Astrocyte (in vitro differentiated cells and primary cell): Measurements from ENCODE around the gene ZNF512B. TPM values are rescaled to one million over a fixed set of nuclear protein-coding genes. Genes with fewer than 3 reads are reported as not detected.
"Not testable (repeated sequence)": the region's sequence is repeated elsewhere in the genome, so short reads cannot be mapped to it uniquely, and the experiment has no call there.

Experiments
- DNase-seq: peaks from one replicate; pipeline ENCODE4 v3.0.0-alpha.2; 2010; ENCODE audit warnings: low read depth
- FAIRE-seq: peaks from 2 replicates; lab custom pipeline; 2011; peaks lifted over from hg19 to GRCh38; lab: Jason Lieb, UNC
- H2AFZ ChIP-seq: 2 replicates; pipeline ENCODE4 v1.6.0; 2012; ENCODE audit warnings: low read depth, low read length, inconsistent platforms
- H3K27ac ChIP-seq: 2 replicates; pipeline ENCODE4 v1.5.1; 2011; ENCODE audit warnings: low read depth, low read length, inconsistent platforms
- H3K27me3 ChIP-seq: 2 replicates; pipeline ENCODE4 v1.6.0; 2011; ENCODE audit warnings: low read length, inconsistent platforms; ENCODE audit not compliant: insufficient read depth
- H3K36me3 ChIP-seq: 2 replicates; pipeline ENCODE4 v1.5.1; 2011; ENCODE audit warnings: low read length, inconsistent platforms; ENCODE audit not compliant: insufficient read depth
- H3K4me1 ChIP-seq: 2 replicates; pipeline ENCODE4 v1.5.1; 2011; ENCODE audit warnings: low read length, inconsistent platforms; ENCODE audit not compliant: insufficient read depth
- H3K4me2 ChIP-seq: 2 replicates; pipeline ENCODE4 v1.6.0; 2012; ENCODE audit warnings: low read length, inconsistent platforms
- H3K4me3 ChIP-seq: 2 replicates; pipeline ENCODE4 v1.5.1; 2011; ENCODE audit warnings: low read depth, mild to moderate bottlenecking, low read length, inconsistent platforms; ENCODE audit not compliant: insufficient read depth
- H3K79me2 ChIP-seq: 2 replicates; pipeline ENCODE4 v1.6.0; 2012; ENCODE audit warnings: mild to moderate bottlenecking, low read length, inconsistent platforms; ENCODE audit not compliant: insufficient read depth
- H3K9ac ChIP-seq: 2 replicates; pipeline ENCODE4 v1.6.0; 2012; ENCODE audit warnings: mild to moderate bottlenecking, low read length, inconsistent platforms
- H3K9me3 ChIP-seq: 2 replicates; pipeline ENCODE4 v1.5.1; 2012; ENCODE audit warnings: low read depth, mild to moderate bottlenecking, low read length, inconsistent platforms; ENCODE audit not compliant: insufficient read depth
- H4K20me1 ChIP-seq: 2 replicates; pipeline ENCODE4 v1.6.0; 2012; ENCODE audit warnings: low read length, inconsistent platforms; ENCODE audit not compliant: insufficient read depth
- H3K27ac Mint-ChIP-seq: one replicate; pipeline ENCODE4 v1.8.0; 2021; ENCODE audit warnings: mild to moderate bottlenecking, mixed read lengths; ENCODE audit not compliant: unreplicated experiment
- H3K27me3 Mint-ChIP-seq: one replicate; pipeline ENCODE4 v1.8.0; 2021; ENCODE audit warnings: low read depth, mixed read lengths; ENCODE audit not compliant: unreplicated experiment
- H3K36me3 Mint-ChIP-seq: one replicate; pipeline ENCODE4 v1.8.0; 2021; ENCODE audit warnings: low read depth, mixed read lengths; ENCODE audit not compliant: unreplicated experiment
- H3K4me1 Mint-ChIP-seq: one replicate; pipeline ENCODE4 v1.8.0; 2021; ENCODE audit warnings: low read depth, mixed read lengths; ENCODE audit not compliant: unreplicated experiment
- H3K4me3 Mint-ChIP-seq: one replicate; pipeline ENCODE4 v1.8.0; 2021; ENCODE audit warnings: mild to moderate bottlenecking, moderate library complexity, mixed read lengths; ENCODE audit not compliant: unreplicated experiment
- H3K9me3 Mint-ChIP-seq: one replicate; pipeline ENCODE4 v1.8.0; 2021; ENCODE audit warnings: mild to moderate bottlenecking, mixed read lengths; ENCODE audit not compliant: unreplicated experiment
- CTCF ChIP-seq: IDR thresholded peaks from 2 replicates; pipeline ENCODE4 v1.5.1; 2011; ENCODE audit warnings: low read depth, mild to moderate bottlenecking, inconsistent platforms, low read length, moderate library complexity; ENCODE audit not compliant: insufficient read depth
- EZH2 ChIP-seq: IDR thresholded peaks from 2 replicates; pipeline ENCODE4 v1.6.1; 2012; ENCODE audit warnings: mild to moderate bottlenecking, low read length, inconsistent platforms; ENCODE audit not compliant: insufficient read depth
- total RNA-seq: library from RNA; stranded (reverse); gene quantifications from 2 replicates; pipeline ENCODE4 v1.2.1, GENCODE V29; 2021

The ZNF512B gene
- total RNA-seq, 1 donor from 2014 or later = 27.7 TPM

GRCh38 chr20:63917811-63918210, 51.9 kb downstream of the ZNF512B start:
- H3K9me3 Mint-ChIP-seq = peaks cover 5% of the 10 kb centered on the region
- Histone ChIP-seq H4K20me1 (peaks cover 67% of the 10 kb centered on the region), H3K4me1 (no peaks in the 10 kb centered on the region), H3K79me2 (peaks cover 83% of the 10 kb centered on the region), H3K9ac (no peak overlapping the region), H3K27ac (no peak overlapping the region), H3K4me2 (no peak overlapping the region), H3K36me3 (no peaks in the 10 kb centered on the region), H3K27me3 (no peaks in the 10 kb centered on the region), H2AFZ (no peak overlapping the region), H3K4me3 (no peak overlapping the region), H3K9me3 (no peaks in the 10 kb centered on the region)
- no peak overlapping the region for H3K27ac Mint-ChIP-seq
- no peak for TF ChIP-seq EZH2
- TF ChIP-seq CTCF = no peak
- H3K4me1 Mint-ChIP-seq = peaks cover 9% of the 10 kb centered on the region
- H3K36me3 Mint-ChIP-seq = peaks cover 23% of the 10 kb centered on the region
- no peaks in the 10 kb centered on the region for H3K27me3 Mint-ChIP-seq
- DNase-seq (peak; percentile 7), FAIRE-seq (no peak)
- no peak overlapping the region for H3K4me3 Mint-ChIP-seq

- not testable (repeated sequence) for H2AFZ ChIP-seq, H3K9ac ChIP-seq, H3K4me3 Mint-ChIP-seq, H3K36me3 ChIP-seq, H3K27me3 Mint-ChIP-seq, H3K27ac ChIP-seq, H3K9me3 Mint-ChIP-seq, H3K4me2 ChIP-seq, H3K9me3 ChIP-seq, FAIRE-seq, H3K4me1 ChIP-seq, H3K27me3 ChIP-seq, H3K4me3 ChIP-seq, H3K27ac Mint-ChIP-seq
- H3K36me3 Mint-ChIP-seq = peaks cover 23% of the 10 kb centered on the region
- H3K79me2 ChIP-seq = peaks cover 83% of the 10 kb centered on the region
- peaks cover 12% of the 10 kb centered on the region for H3K4me1 Mint-ChIP-seq
- peak; percentile 27 for DNase-seq
- peaks cover 67% of the 10 kb centered on the region for H4K20me1 ChIP-seq
Measured at GRCh38 chr20:63916371-63916939, 53.3 kb downstream of the ZNF512B start.

GRCh38 chr20:63915471-63915870, 54.3 kb downstream of the ZNF512B start:
- H3K79me2 ChIP-seq = peaks cover 86% of the 10 kb centered on the region
- peaks cover 19% of the 10 kb centered on the region for H3K4me1 Mint-ChIP-seq
- no peaks in the 10 kb centered on the region for H3K27me3 Mint-ChIP-seq
- H3K4me3 ChIP-seq = no peak overlapping the region
- FAIRE-seq = no peak
- H3K36me3 ChIP-seq = no peaks in the 10 kb centered on the region
- H3K4me3 Mint-ChIP-seq = no peak overlapping the region
- peaks cover 7% of the 10 kb centered on the region for H3K4me1 ChIP-seq
- no peak for DNase-seq
- no peaks in the 10 kb centered on the region for H3K27me3 ChIP-seq
- peaks cover 23% of the 10 kb centered on the region for H3K36me3 Mint-ChIP-seq
- no peak overlapping the region for H3K27ac ChIP-seq
- H2AFZ ChIP-seq = no peak overlapping the region
- H3K9ac ChIP-seq = no peak overlapping the region
- no peak overlapping the region for H3K4me2 ChIP-seq
- H3K9me3 ChIP-seq = no peaks in the 10 kb centered on the region
- peaks cover 5% of the 10 kb centered on the region for H3K9me3 Mint-ChIP-seq
- no peak overlapping the region for H3K27ac Mint-ChIP-seq
- peaks cover 69% of the 10 kb centered on the region for H4K20me1 ChIP-seq
- no peak for TF ChIP-seq CTCF
- no peak for TF ChIP-seq EZH2
